Right ventricle myocardium inferior (tissue), 1 donor: ENCODE measurements around the gene FAM163B. TPM values are rescaled to one million over a fixed set of nuclear protein-coding genes. Genes with fewer than 3 reads are reported as not detected.
A peak's percentile ranks its signal among the peaks of the same experiment; 100 is the strongest.

Source experiments
- ATAC-seq: fragments of 200-7000 bp; cut with Tn5 transposase; one replicate; pipeline ENCODE4 v1.9.1; 2020; ENCODE audit warnings: mild to moderate bottlenecking, moderate library complexity
- DNase-seq: peaks from one replicate; pipeline ENCODE4 v3.0.0; 2021; ENCODE audit errors: missing footprints
- intact Hi-C: fragments of 100-400 bp; cut with DNase I; formaldehyde crosslinking; loops from one replicate; pipeline ENCODE4 v1.11.0; 2022
- total RNA-seq: library from RNA; stranded (reverse); fragmentation: NEBNext Ultra II Directional; extraction: Animal tissue kit (Norgen Biotek cat#: 25700); gene quantifications from one replicate; pipeline ENCODE4 v1.2.1, GENCODE V29; 2021
- donor health status: DM: no; HTN: yes; CAD: no; lungs with severe emphysema.

The FAM163B gene
- total RNA-seq, 1 donor from 2014 or later = 0.22 TPM

DNA sequence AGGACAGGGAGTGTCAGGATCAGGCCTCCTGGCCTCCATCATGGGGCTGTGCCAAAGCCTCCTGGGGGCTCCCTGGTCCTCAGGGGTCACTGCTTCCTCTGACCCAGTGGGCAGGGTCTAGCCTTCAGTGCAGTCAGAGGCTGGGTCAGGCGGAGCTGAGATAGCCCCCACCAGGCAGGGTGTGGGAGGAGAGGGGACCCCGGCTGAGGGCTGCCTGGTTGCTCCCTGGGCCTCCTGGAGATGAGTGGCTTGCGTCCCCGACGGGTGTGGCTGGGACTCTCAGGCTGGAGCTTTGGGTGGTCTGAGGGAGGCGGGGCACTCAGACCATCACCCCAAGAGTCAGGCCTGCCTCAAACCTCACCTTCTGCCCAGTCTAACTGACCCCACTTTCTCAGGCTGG is 21.7 kb downstream of the FAM163B start:
- ATAC-seq = no peak
- intact Hi-C loops = loop anchor here (10.0 kb wide), 1 partner anchor 137 kb away; no protein-coding TSS in a partner anchor
- DNase-seq = peak; percentile 18

DNA sequence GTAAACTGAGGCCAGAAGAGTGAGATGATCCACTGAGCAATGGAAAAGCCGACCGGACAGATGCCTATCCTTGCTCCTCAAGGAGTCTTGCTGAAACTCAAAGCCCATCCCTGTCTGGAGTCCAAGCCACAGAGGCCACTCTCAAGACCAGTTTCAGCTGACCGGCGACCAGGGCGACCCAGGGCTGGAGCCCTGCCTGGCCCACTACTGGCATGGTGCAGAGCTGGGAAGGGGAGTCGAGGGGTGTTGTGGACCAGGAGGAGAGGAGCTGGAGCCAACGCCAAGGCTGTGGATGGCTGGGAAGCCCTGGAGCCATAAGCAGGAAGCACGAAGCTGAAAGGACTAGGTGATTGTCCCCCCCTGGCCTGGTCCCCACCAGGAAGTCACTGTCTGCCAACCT is 22.1 kb downstream of the FAM163B start:
- intact Hi-C loops = loop anchor here (10.0 kb wide), 1 partner anchor 138 kb away; no protein-coding TSS in a partner anchor
- DNase-seq (peak; percentile 23), ATAC-seq (no peak)

DNA sequence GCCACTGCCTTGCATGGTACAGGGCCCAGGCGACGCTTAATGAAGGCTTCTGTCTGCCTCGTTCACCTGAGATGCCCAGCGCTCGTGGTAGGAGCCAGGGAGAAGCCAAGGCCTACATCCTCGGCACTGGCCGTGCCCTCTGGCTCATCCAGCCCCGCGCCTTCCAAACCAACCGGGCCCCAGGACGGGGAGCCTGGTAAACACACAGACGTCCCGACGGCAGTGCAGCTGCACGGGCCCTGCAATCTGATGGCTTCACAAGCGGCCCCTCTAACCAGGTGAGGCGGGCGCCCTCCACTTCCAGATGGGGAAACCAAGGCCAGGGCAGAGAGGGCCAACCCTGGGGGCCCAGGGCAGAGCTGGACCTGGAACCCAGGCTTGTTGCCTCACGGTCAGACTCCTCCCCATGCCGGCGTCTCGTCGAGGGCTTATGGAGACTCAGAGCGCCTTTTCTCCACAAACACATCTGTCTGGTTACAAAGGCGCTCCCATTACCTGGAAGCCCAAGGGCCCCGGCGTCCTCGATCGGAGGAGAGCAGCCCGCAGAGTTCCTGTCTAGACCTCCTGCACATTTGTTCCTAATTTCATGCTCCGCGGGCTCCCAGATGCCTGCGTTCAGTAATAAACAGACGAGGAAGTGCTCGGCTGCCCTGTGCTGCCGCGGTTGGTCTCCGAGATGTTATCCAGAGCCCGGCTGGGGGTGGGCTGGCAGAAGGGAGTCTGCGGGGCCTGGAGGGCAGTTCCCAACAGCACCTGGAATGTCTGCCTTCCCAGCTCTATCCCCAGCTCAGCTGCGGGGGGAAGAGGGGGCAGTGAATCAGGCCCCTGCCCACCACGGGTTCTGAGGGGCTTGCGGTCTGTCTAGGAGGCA is 23.5 kb downstream of the FAM163B start:
- ATAC-seq = no peak
- intact Hi-C loops = loop anchor here (10.0 kb wide), 1 partner anchor 139 kb away; no protein-coding TSS in a partner anchor
- DNase-seq = peak; percentile 56

DNA sequence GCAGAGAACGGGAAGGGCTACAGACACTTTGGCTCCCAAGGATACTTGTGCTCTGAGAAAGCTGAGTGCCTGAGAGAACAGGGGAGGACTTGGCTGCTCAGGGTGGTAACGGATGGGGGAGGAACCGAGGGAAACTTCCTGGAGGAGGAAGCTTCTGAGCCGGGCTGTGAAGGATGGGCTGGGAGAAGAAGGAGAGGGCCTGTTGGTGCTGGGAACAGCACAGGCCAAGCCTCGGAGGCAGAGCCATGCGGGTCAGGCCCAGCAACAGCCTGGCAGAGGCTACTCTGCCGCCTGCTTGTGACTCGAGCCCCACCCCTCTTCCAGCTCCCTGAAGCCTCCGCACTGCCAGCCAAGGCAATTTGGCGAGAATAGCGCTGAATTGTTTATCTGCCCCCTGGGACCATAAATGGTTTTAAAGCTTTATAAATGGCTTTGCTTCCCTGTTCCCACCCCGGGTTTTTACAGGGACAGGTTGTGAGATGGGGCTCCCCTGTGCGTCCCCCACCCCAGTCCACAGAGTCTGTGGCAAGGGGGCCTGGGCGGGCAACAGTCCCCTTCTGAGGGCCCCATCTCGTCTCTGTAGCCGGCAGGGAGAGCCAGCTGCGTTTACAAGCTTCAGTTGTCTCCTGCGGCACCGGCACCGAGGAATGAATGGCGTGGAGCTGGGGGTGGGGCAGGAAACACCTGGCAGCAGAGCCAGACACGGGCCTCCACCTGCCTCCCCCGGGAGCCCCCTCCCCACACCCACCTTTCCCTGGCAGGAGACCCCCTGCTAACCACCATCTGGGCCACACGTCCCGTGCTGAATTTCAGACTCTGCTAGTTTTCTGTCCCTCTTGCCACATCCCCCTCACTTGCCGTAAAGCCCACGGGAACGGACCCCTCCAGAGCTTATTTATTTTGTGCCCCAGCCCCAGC is 24.4 kb downstream of the FAM163B start:
- DNase-seq = peak; percentile 72
- ATAC-seq = peak; percentile 9
- intact Hi-C loops = loop anchor here (5.0 to 10.0 kb wide), 2 partner anchors 102 to 140 kb away; no protein-coding TSS in a partner anchor

DNA sequence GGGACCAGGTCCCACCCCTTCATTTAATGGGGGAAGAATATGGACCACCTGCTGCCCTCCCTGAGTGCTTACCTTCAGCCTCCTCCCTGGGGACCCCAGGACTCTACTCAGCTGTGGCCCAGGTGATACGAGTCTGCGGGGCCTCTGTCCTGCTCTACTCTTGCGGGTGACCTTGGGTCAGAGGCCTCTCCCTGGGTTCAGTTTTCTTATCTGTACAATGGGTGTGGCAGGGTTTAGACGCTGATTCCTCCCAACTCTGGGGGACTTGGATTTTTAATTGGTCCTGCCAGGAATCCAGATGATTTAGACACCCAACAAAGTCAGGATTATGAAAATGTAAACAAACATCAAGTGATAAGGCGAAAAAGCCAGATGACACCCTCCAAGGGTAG is 25.0 kb downstream of the FAM163B start:
- intact Hi-C loops = loop anchor here (5.0 to 10.0 kb wide), 2 partner anchors 103 to 141 kb away; no protein-coding TSS in a partner anchor
- no peak for DNase-seq
- ATAC-seq = no peak

DNA sequence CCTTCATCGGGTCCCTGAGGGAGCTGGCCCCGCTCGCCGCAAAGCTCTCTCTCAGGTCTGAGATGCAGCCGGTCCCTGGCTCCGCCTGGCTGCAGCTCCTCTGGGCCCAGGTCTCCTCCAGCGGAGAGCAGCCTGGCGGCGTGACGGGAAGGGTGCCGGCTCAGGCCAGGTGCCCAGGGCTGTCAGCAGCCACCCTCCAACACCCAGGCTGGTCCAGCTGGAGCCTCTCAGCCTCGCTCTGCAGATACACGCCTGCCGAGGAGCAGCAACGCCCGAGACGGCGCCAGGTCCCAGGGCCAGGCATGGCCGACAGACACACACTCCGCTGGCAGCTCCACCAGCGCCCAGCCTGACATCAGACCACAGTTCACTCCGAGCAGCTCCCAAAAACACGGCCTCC is 25.6 kb downstream of the FAM163B start:
- ATAC-seq (peak; percentile 89), DNase-seq (peak; percentile 95)
- intact Hi-C loops = loop anchor here (2.0 to 10.0 kb wide), 3 partner anchors 49 to 141 kb away; partner anchors contain the start of gene ADAMTSL2

DNA sequence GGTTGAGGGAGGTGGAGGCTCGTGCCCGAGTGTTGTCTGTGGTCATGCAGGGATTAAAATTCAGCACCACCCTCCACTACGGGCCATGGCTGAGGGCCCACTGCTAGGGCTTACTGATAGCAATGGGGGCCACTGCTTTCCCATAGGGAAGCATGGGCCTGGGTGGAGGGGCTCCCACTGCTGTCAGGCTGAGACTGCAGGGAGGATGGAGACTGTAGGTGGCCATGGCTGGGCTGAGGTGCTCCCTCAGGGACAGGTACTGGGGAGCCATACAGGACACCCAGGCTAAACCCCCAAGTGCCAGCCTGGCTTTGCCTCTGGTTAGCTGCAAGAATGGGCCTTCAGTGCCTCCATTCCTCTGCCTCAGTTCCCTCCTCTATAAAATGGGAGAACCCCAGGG is 26.1 kb downstream of the FAM163B start:
- intact Hi-C loops = loop anchor here (2.0 to 10.0 kb wide), 3 partner anchors 48 to 142 kb away; partner anchors contain the start of gene ADAMTSL2
- ATAC-seq = no peak
- peak; percentile 67 for DNase-seq

DNA sequence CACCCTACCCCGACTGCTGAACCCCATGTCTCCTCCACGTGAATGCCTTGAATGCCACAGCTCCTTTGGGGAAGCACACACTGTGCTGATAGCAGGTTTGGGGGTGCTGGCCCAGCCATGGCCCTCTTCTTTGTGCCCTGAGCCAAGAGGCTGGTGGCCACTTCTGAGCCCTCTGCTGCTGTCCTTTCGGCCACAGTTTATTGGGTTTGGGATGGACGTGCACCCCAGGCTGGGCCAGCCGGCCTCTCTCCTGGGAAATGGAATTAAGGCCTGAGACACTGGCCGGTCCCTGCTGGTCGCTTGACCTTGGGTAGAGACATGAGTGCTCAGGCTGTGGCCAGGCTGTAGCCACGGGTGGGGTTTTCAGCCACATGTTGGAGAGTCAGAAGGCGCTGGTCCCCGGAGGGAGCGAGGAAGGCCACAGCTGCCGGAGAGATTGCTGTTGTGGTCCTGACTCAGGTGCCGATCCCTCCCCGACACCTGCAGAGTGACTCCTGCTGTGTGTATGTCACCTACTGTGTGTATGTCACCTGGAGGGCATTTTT is 26.6 kb downstream of the FAM163B start:
- peak; percentile 66 for DNase-seq
- intact Hi-C loops = loop anchor here (2.0 to 10.0 kb wide), 3 partner anchors 48 to 142 kb away; partner anchors contain the start of gene ADAMTSL2
- no peak for ATAC-seq

DNA sequence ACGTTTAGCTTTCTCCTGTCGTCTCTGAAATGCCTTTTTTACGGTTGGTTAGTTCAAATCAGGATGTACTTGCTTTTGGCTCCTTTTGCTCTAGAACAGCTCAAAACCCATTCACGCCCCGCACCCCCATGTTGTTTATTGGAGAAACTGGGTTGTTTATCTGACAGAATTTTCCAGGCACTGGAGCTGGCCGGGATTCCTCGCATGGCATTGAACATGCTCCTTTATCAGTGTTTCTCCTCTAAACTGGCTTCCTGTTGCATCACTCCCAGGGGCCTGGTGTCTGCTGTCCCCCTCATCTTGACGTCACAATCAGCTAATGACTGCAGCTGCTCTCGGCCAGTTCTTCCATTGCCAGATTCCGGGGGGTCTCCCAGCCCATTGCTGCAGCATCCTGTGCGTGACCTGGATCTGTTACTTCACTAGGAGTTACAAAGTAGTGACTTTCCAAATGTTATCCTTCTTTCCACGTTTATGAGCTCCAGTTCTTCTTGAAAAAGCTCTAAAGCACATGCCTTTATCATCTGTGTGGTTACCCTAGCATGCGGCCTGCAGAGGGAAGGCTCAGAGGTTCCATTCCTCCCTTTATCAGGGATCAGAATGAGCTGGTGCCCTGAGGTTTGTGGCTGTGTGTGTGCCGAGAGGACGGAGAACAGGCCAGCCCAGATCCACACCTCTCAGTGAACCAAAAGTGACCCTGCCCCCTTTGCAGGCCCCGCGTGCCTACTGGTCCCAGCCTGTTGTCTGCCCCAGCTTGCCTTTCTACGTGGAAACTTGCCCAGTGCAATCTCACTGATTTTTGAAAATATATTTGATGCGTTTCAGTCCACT is 27.5 kb downstream of the FAM163B start:
- intact Hi-C loops = loop anchor here (2.0 to 10.0 kb wide), 3 partner anchors 47 to 143 kb away; partner anchors contain the start of gene ADAMTSL2

DNA sequence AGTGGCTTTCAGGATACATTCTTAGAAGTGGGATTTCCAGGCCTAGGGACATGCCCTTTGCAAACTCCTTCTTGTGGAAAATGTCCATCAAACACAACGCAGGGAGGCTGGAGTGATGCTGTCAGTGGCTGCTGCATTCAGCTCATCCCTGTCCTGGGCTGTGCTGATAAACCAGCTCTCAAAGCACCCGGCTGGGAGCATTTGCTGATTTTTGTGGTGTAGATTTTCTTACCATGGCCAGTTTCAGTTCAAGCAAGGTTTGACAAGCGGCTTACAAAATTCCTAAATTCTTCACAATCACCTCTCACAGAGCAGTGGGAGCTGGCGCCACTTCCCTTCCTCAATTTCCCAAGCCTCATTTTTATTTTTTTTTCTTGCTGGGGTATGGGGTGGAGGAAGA is 28.2 kb downstream of the FAM163B start:
- no peak for DNase-seq
- ATAC-seq = no peak
- intact Hi-C loops = loop anchor here (5.0 to 10.0 kb wide), 2 partner anchors 106 to 144 kb away; no protein-coding TSS in a partner anchor

More for the DNA sequence above, 27.5 kb downstream of the FAM163B start:
- peak; percentile 89 for DNase-seq
- peak; percentile 55 for ATAC-seq

DNA sequence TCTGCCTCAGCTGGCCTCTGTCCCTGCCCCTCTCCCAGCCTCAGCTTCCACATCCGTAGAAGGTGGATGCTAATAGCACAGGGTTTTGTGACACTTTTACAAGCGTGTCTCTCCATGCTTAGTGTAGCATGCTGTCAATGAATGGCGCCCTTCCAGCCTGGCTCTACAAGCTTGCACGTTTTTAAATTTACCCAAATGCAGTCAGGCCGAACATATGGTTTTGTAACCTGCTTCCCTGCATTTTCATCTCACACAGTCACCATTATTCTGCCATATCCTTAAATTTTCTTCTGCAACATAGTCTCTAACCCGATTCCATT is 28.8 kb downstream of the FAM163B start:
- ATAC-seq = no peak
- DNase-seq = peak; percentile 11
- intact Hi-C loops = loop anchor here (5.0 to 10.0 kb wide), 2 partner anchors 107 to 144 kb away; no protein-coding TSS in a partner anchor

DNA sequence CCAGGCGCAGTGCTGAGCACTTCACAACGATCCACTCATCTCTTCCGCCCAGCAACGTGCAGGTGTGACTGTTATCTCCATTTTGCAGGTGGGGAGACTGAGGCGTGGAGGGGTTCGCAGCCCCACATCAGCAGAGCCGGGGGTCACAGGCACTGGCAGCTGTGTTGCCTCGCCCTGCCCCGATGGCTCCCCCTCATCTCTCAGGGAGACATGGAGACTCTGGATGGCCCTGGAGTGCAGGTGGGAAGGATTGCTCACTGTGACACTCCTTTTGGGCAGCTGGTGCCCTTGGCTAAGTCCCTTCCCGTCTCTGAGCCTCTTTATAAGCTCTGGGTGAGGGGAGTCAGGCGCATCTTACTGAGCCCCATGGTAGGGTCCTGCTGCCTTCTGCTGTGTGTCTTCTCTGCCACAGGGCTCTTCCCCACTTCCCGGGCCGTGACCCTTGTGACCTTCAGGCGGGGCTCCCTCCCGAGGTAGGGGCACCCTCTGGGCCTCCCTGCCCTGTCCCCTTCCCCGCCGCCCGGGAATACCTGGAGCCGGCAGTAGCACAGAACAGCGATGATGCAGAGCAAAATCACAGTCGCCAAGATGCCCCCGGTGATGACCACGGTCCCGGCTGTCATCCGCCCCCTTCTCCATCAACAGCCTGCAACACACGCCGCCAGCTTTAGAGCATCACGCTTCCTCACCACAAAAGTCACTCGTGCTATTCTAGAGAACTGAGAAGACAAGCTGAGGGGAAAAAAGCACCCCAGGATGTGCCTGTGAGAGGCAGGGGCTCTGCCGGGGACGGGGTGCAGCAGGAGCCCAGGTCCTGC is 29.4 kb downstream of the FAM163B start:
- no peak for ATAC-seq
- intact Hi-C loops = loop anchor here (5.0 to 10.0 kb wide), 2 partner anchors 107 to 145 kb away; no protein-coding TSS in a partner anchor

DNA sequence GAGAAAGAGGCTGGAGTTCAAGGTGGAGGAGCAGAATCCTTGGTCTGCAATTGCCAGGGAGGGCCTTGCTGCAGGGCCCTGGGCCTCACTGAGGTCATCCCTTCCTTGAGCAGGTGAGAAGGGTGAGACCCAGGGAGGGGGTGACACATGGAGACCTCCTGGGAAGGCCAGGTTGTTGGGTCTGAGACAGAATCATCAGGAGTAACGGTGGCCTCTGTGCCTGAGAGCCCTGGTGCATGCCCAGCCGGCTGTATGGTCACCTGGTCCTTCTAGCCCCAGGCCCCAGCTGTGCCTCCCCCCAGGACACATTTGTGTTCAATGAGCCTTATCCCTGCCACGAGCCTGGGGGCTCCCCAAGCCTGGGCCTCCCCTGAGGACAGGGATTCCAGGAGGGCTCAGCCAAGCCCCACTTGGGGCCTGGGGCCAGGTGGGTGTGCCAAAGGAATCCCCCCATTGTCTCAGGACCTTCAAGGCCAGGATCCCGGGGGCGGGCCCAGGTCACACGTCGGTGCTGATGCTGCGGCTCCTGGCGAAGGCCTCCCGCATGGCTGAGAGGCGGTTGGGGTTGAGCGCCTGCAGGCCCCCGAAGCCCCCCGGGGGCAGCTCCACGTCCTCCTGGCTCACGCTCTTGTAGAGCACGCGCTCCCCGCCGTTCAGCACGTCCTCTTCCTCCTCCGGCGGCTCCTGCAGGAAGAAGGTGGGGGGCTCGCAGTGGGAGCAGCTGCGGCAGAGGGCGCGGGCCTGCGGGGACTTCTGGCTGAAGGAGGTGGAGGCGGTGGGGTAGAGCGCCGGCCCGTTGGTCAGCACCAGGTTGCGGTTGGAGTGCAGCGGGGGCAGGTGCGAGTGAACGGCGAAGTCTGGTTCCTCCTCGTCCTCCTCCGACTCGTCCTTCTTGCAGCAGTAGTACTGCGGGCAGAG is 30.4 kb downstream of the FAM163B start:
- intact Hi-C loops = no loop called here
- ATAC-seq (no peak), DNase-seq (peak; percentile 76)

More for the DNA sequence above, 29.4 kb downstream of the FAM163B start:
- peak; percentile 55 for DNase-seq

DNA sequence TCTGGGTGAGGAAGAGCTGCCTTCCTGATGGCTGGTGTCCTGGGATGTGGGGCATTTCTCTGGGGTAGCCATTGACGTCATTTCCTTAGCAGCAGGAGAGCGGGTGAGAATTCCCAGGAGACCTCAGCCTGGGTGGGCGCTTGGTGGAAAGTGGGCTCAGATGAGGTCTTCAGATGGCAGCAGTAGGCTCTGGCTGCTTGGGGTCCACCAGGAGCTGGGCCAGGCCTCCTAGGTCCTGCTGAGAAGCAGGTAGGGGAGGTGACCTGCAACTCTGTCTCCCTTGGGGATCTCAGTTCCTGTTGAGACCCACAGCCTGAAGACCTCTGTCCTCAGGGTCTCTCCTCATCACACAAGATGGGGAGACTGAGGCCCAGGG is 31.5 kb downstream of the FAM163B start:
- DNase-seq (no peak), ATAC-seq (no peak)
- intact Hi-C loops = no loop called here

DNA sequence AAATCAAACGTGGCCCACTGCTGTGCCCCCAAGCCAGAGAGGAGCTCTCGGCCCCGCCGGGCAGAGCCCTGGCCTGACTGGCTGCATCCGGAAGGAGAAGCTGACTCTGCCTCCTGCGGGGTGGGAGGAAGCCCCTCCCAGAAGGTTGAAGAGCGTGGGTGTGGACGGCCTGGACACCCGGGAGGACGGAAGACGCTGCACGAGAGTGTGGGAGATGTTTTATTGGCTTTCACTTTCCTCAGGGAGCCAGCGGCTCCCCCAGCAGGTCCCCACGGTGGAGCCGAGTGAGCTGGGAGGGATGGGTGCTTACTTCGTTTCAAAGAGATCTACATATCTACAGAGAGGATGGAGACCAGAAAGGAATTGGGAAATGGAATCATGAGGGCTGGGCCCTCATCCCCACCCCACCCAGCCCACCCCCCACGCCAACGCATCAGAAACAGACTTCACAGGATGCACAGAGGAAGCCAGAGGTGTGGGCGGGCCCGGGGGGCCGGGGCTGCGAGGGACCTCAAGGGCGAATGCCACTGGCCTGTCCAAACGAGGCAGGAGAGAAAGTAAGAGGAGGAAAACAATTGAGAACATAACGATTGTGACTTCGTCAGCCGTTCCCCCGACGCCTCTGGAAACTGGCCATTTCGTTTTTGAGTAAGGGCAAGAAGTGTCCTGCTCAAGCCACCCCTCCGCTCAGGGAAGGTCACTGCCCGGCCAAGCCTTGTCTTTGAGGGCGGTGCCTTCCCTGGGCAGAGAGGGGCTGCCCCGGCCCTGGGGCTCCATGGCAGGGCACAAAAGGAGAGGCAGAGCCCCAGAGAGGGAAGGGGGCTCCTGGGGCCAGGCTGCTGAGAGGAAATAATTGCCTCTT is 32.1 kb downstream of the FAM163B start:
- peak; percentile 55 for DNase-seq
- intact Hi-C loops = no loop called here
- ATAC-seq = no peak
